Loucy (cell line): Measurements from ENCODE around the gene FAR2.

Experiments
- EZH2phosphoT487 ChIP-seq: fragments of 200-600 bp; IDR thresholded peaks from 2 replicates; pipeline ENCODE4 v1.6.1; 2018; ENCODE audit warnings: antibody characterized with exemption, mild to moderate bottlenecking, moderate library complexity, borderline replicate concordance
- TF ChIP-seq, protein P1 (sequence below): fragments of 200-600 bp; sonication (generic); conservative IDR thresholded peaks from 2 replicates; pipeline ENCODE4 v1.5.1; 2014; ENCODE audit warnings: mild to moderate bottlenecking, antibody characterized with exemption, low read length

DNA sequence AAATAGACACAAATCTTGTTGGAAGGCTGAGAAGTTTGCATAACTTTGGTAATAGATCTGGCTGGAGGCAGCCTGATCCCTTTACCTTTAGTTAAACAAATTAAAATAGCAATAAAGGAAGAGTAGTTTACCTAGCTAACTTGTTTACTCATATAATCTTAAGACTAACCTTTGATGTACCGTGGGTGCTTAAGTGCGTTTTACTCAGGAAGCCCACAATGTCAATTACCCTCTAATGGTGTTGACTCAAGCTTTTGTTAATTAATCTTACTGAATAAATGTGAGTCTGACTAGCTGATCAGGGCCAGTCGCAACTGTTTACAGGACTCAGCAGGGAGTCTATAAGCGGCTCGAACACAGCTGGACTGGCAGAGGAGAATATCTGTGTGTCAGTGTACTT is 51.5 kb downstream of the FAR2 start:
- TF ChIP-seq, protein P1, sequence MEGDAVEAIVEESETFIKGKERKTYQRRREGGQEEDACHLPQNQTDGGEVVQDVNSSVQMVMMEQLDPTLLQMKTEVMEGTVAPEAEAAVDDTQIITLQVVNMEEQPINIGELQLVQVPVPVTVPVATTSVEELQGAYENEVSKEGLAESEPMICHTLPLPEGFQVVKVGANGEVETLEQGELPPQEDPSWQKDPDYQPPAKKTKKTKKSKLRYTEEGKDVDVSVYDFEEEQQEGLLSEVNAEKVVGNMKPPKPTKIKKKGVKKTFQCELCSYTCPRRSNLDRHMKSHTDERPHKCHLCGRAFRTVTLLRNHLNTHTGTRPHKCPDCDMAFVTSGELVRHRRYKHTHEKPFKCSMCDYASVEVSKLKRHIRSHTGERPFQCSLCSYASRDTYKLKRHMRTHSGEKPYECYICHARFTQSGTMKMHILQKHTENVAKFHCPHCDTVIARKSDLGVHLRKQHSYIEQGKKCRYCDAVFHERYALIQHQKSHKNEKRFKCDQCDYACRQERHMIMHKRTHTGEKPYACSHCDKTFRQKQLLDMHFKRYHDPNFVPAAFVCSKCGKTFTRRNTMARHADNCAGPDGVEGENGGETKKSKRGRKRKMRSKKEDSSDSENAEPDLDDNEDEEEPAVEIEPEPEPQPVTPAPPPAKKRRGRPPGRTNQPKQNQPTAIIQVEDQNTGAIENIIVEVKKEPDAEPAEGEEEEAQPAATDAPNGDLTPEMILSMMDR: no peak
- TF ChIP-seq EZH2phosphoT487: no peak
